ENCODE data around the gene AAK1. TPM values are rescaled to one million over a fixed set of nuclear protein-coding genes. Genes with fewer than 3 reads are reported as not detected.

Gene AAK1
- total RNA-seq, 1 experiment from 2014 or later: 30.6 TPM

DNA sequence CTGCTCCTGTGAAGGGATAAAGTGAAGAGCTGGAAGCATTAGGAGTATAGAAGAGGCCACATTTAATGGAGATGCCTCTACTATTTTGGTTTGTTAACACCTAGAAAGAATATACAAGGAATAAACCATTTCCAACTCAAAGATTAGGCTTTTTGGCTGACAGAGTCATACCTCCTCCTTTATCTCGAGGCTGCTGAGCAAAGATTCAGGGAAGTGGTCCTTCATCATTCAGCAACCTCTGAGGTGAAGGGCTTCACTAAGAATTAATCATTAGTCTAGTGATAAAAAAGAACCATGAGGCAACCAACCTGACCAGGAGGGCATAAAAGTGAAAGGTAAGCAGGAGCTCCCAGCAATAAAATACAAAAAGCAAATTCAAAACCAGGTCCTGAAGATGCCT, 25.8 kb downstream of the AAK1 start:
- no peak for DNase-seq
- Histone ChIP-seq H3T11ph (ENCODE audit: low read length) (no peak overlapping the region), H3K79me2 (ENCODE audit: insufficient read depth, low read length) (no peaks in the 10 kb centered on the region; the same call in 1 of the 2 replicates), H3K27me3 (ENCODE audit: insufficient read depth, low read length) (no peaks in the 10 kb centered on the region), H2BK12ac (ENCODE audit: insufficient read length, low read depth, low read length) (no peak overlapping the region), H2AFZ (ENCODE audit: low read length) (no peak overlapping the region), H3K9me3 (ENCODE audit: control insufficient read depth, low read depth, low read length) (no peaks in the 10 kb centered on the region), H3K18ac (ENCODE audit: insufficient read length, low read depth, low read length) (no peak overlapping the region), H2AK5ac (ENCODE audit: insufficient read length, low read length) (no peak overlapping the region), H4K8ac (replicated peaks; ENCODE audit: insufficient read length, low read depth, low read length) (no peak overlapping the region), H3K79me1 (ENCODE audit: insufficient read depth, low read depth, low read length, poor library complexity, severe bottlenecking) (no peaks in the 10 kb centered on the region), H3K23ac (ENCODE audit: insufficient read length, low read depth, low read length) (no peak overlapping the region), H2BK5ac (ENCODE audit: insufficient read length, low read length) (no peak overlapping the region), H4K91ac (ENCODE audit: insufficient read length, low read depth, low read length) (no peak overlapping the region), H3K9ac (ENCODE audit: extremely low read depth, insufficient read length, low read length) (no peak overlapping the region), H3K27ac (ENCODE audit: insufficient read length, low read depth, low read length) (no peak overlapping the region), H3K4me1 (ENCODE audit: insufficient read depth, low read length) (no peaks in the 10 kb centered on the region; the same call in 1 of the 2 replicates), H3K23me2 (ENCODE audit: insufficient read length, low read depth, low read length, poor library complexity, severe bottlenecking) (no peaks in the 10 kb centered on the region), H2BK20ac (ENCODE audit: low read depth, low read length, poor library complexity, severe bottlenecking) (no peak overlapping the region), H3K4me2 (ENCODE audit: insufficient read depth, insufficient read length, low read length) (no peak overlapping the region), H2BK15ac (ENCODE audit: low read depth, low read length) (no peak overlapping the region), H3K14ac (ENCODE audit: insufficient read depth, low read length) (no peak overlapping the region), H2BK120ac (ENCODE audit: low read depth, low read length, poor library complexity, severe bottlenecking) (no peak overlapping the region), H4K20me1 (ENCODE audit: control insufficient read depth, insufficient read depth, insufficient read length) (no peaks in the 10 kb centered on the region), H3K4ac (ENCODE audit: low read depth, low read length) (no peak overlapping the region), H3K56ac (ENCODE audit: insufficient read length, low read depth, low read length) (no peak overlapping the region), H4K5ac (ENCODE audit: insufficient read length, low read depth, low read length) (no peak overlapping the region)
- Mint-ChIP-seq H3K9me3 (no peaks in the 10 kb centered on the region), H3K27me3 (ENCODE audit: low read depth) (no peaks in the 10 kb centered on the region), H3K36me3 (ENCODE audit: insufficient read depth in 1 of 3, low read depth in 3 of 3) (peaks cover 0 to 4% (median 0%) of the 10 kb centered on the region in 3 experiments; a peak in 1 of 7 replicates), H3K4me1 (peaks cover 0 to 3% of the 10 kb centered on the region in 2 experiments; a peak in 2 of 4 replicates), H3K4me3 (no peak overlapping the region), H3K27ac (no peak overlapping the region)
- no CpG with 5 or more reads among the region's 1 CpG for WGBS (ENCODE audit: extremely low coverage, insufficient read length, low lambda C conversion rate)
- TF ChIP-seq, protein P1, sequence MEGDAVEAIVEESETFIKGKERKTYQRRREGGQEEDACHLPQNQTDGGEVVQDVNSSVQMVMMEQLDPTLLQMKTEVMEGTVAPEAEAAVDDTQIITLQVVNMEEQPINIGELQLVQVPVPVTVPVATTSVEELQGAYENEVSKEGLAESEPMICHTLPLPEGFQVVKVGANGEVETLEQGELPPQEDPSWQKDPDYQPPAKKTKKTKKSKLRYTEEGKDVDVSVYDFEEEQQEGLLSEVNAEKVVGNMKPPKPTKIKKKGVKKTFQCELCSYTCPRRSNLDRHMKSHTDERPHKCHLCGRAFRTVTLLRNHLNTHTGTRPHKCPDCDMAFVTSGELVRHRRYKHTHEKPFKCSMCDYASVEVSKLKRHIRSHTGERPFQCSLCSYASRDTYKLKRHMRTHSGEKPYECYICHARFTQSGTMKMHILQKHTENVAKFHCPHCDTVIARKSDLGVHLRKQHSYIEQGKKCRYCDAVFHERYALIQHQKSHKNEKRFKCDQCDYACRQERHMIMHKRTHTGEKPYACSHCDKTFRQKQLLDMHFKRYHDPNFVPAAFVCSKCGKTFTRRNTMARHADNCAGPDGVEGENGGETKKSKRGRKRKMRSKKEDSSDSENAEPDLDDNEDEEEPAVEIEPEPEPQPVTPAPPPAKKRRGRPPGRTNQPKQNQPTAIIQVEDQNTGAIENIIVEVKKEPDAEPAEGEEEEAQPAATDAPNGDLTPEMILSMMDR (conservative IDR thresholded peaks at IDR 0.05): no peak
